Inferior parietal cortex (tissue), 1 donor: ENCODE measurements around the gene DAB2IP.

Experiments
- DNase-seq: peaks from one replicate; pipeline ENCODE4 v3.0.0-alpha.2; 2016; ENCODE audit errors: extremely low spot score

DAB2IP gene

GRCh38 chr9:121663591-121663990 is 12.2 kb downstream of the DAB2IP start:
- DNase-seq: no peak

- DNase-seq: no peak
Measured at GRCh38 chr9:121666294-121666693, 14.9 kb downstream of the DAB2IP start.

GRCh38 chr9:121667214-121667613 is 15.8 kb downstream of the DAB2IP start:
- no peak for DNase-seq

- DNase-seq: no peak
Measured at GRCh38 chr9:121667890-121668289, 16.5 kb downstream of the DAB2IP start.

GRCh38 chr9:121670431-121670830 is 19.0 kb downstream of the DAB2IP start:
- peak; percentile 51 for DNase-seq

- DNase-seq: no peak
Measured at GRCh38 chr9:121671612-121672155, 20.2 kb downstream of the DAB2IP start.

GRCh38 chr9:121672213-121672612 is 20.8 kb downstream of the DAB2IP start:
- peak; percentile 53 for DNase-seq

GRCh38 chr9:121672986-121673385 is 21.6 kb downstream of the DAB2IP start:
- DNase-seq: no peak

- DNase-seq: no peak
Measured at GRCh38 chr9:121673576-121673975, 22.1 kb downstream of the DAB2IP start.

GRCh38 chr9:121674017-121674416 is 22.6 kb downstream of the DAB2IP start:
- DNase-seq: no peak

- DNase-seq: no peak
Measured at GRCh38 chr9:121674952-121675351, 23.5 kb downstream of the DAB2IP start.

GRCh38 chr9:121675381-121675780 is 23.9 kb downstream of the DAB2IP start:
- no peak for DNase-seq

- DNase-seq: no peak
Measured at GRCh38 chr9:121675969-121676822, 24.8 kb downstream of the DAB2IP start.

- DNase-seq: no peak
Measured at GRCh38 chr9:121676926-121677325, 25.5 kb downstream of the DAB2IP start.

GRCh38 chr9:121678501-121679022 is 27.1 kb downstream of the DAB2IP start:
- DNase-seq: no peak

GRCh38 chr9:121679901-121680635 is 28.6 kb downstream of the DAB2IP start:
- no peak for DNase-seq

- DNase-seq: no peak
Measured at GRCh38 chr9:121681404-121681803, 30.0 kb downstream of the DAB2IP start.

- DNase-seq: no peak
Measured at GRCh38 chr9:121682201-121682600, 30.8 kb downstream of the DAB2IP start.

- DNase-seq: no peak
Measured at GRCh38 chr9:121682926-121683515, 31.6 kb downstream of the DAB2IP start.

- no peak for DNase-seq
Measured at GRCh38 chr9:121683652-121684051, 32.2 kb downstream of the DAB2IP start.

- no peak for DNase-seq
Measured at GRCh38 chr9:121684381-121685145, 33.1 kb downstream of the DAB2IP start.
